ENCODE data around the gene PTPRN2. TPM values are rescaled to one million over a fixed set of nuclear protein-coding genes. Genes with fewer than 3 reads are reported as not detected.

PTPRN2 gene
- total RNA-seq, 1 experiment from 2014 or later = 2.1 TPM

DNA sequence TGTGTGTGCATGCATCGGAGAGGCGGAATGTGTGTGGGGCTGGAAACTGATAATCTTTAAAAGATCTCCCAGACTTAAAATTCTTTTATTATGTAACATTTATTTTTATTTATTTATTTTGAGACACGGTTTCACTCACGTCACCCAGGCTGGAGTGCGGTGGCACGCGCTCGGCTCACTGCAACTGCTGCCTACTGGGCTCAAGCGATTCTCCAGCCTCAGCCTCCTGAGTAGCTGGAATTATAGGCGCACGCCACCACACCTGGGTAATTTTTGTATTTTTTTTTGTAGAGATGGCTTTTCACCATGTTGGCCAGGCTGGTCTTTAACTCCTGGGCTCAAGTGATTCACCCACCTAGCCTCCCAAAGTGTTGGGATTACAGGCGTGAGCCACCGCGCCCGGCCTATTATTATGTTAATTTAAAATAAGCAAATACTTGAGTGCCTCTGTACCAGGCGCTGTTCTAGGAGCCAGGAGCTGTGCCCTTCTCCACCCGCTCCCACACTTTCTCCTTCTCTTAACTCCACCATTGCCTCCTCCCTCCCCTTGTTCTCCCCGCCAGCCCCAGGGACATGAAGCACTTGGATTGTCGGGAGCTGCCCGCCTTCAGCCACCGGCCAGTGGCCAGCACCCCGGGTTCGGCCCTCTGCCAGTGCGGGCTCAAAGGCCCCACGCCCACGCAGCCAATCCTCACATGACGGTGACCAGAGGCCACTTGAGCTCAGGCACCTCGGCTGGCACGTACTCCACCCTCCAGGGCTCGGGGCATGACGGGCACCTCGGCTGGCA is 1087.3 kb downstream of the PTPRN2 start:
- Histone ChIP-seq H3K9me3 (ENCODE audit: control insufficient read depth in 1 of 2, insufficient read depth in 1 of 2, low read depth in 1 of 2, low read length in 2 of 2) (no peaks in the 10 kb centered on the region), H4K20me1 (ENCODE audit: insufficient read depth) (no peaks in the 10 kb centered on the region), H3K27ac (ENCODE audit: low read depth, low read length) (no peak overlapping the region), H2AFZ (ENCODE audit: low read depth, low read length, poor library complexity, severe bottlenecking) (no peak overlapping the region), H3K36me3 (ENCODE audit: control insufficient read depth in 1 of 2, insufficient read depth in 2 of 2, low read length in 2 of 2) (no peaks in the 10 kb centered on the region), H3K4me1 (ENCODE audit: control insufficient read depth in 1 of 2, insufficient read depth in 2 of 2, low read length in 2 of 2) (no peaks in the 10 kb centered on the region), H3K4me2 (ENCODE audit: low read length) (no peak overlapping the region), H3K79me2 (ENCODE audit: insufficient read depth, low read length) (no peaks in the 10 kb centered on the region), H3K27me3 (ENCODE audit: insufficient read depth, low read length) (no peaks in the 10 kb centered on the region), H3K9ac (ENCODE audit: low read length) (no peak overlapping the region), H3K4me3 (replicated peaks in 1 of 2; ENCODE audit: low read depth in 1 of 2, low read length in 2 of 2) (no peak overlapping the region), H3K9me2 (ENCODE audit: insufficient read depth) (no peaks in the 10 kb centered on the region)
- RAD21 ChIA-PET (ENCODE audit: low non-redundant PET in 1 of 2, low total read pairs in 2 of 2, uncharacterized antibody in 2 of 2, unreplicated experiment in 2 of 2) = no interaction called here
- no TSS peak for BruUV-seq (replicated peaks)
- intact Hi-C loops (cut with micrococcal nuclease) = no loop called here
- DNase-seq (ENCODE audit: low read depth, low spot score) = no peak
- no peak for ATAC-seq
- TF ChIP-seq CTCF (IDR thresholded peaks at IDR 0.05 in 2 of 3, conservative IDR thresholded peaks at IDR 0.05 in 1 of 3; ENCODE audit: borderline replicate concordance in 1 of 3, insufficient read depth in 1 of 3, low read depth in 2 of 3, low read length in 2 of 3) (no peak), JUND (IDR thresholded peaks at IDR 0.05) (no peak), SP1 (IDR thresholded peaks at IDR 0.05; ENCODE audit: low read depth) (no peak), EZH2 (IDR thresholded peaks at IDR 0.05) (no peak), CEBPB (IDR thresholded peaks at IDR 0.05; ENCODE audit: low read depth) (no peak), EZH2phosphoT487 (IDR thresholded peaks at IDR 0.05; ENCODE audit: borderline replicate concordance) (no peak), POLR2A (IDR thresholded peaks at IDR 0.05; ENCODE audit: borderline replicate concordance, extremely low read depth, insufficient read depth, insufficient read length) (no peak), POLR2AphosphoS5 (IDR thresholded peaks at IDR 0.05; ENCODE audit: low read depth, low read length) (no peak), CBX3 (IDR thresholded peaks at IDR 0.05; ENCODE audit: low read depth) (no peak), YY1 (IDR thresholded peaks at IDR 0.05; ENCODE audit: extremely low read depth, insufficient replicate concordance, low read depth, low read length) (no peak), FOSL1 (IDR thresholded peaks at IDR 0.05; ENCODE audit: low read depth) (no peak), SIN3A (IDR thresholded peaks at IDR 0.05; ENCODE audit: low read depth) (no peak), EGR1 (IDR thresholded peaks at IDR 0.05; ENCODE audit: low read depth) (no peak), ELF1 (IDR thresholded peaks at IDR 0.05; ENCODE audit: borderline replicate concordance, low read depth) (no peak), ZFX (IDR thresholded peaks at IDR 0.05) (no peak)
- TF ChIP-seq, protein P1, sequence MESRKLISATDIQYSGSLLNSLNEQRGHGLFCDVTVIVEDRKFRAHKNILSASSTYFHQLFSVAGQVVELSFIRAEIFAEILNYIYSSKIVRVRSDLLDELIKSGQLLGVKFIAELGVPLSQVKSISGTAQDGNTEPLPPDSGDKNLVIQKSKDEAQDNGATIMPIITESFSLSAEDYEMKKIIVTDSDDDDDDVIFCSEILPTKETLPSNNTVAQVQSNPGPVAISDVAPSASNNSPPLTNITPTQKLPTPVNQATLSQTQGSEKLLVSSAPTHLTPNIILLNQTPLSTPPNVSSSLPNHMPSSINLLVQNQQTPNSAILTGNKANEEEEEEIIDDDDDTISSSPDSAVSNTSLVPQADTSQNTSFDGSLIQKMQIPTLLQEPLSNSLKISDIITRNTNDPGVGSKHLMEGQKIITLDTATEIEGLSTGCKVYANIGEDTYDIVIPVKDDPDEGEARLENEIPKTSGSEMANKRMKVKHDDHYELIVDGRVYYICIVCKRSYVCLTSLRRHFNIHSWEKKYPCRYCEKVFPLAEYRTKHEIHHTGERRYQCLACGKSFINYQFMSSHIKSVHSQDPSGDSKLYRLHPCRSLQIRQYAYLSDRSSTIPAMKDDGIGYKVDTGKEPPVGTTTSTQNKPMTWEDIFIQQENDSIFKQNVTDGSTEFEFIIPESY (IDR thresholded peaks at IDR 0.05; ENCODE audit: extremely low read depth, insufficient replicate concordance, low read length) = no peak
- TF ChIP-seq, protein P2, sequence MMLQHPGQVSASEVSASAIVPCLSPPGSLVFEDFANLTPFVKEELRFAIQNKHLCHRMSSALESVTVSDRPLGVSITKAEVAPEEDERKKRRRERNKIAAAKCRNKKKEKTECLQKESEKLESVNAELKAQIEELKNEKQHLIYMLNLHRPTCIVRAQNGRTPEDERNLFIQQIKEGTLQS (IDR thresholded peaks at IDR 0.05) = no peak
- TF ChIP-seq, protein P3, sequence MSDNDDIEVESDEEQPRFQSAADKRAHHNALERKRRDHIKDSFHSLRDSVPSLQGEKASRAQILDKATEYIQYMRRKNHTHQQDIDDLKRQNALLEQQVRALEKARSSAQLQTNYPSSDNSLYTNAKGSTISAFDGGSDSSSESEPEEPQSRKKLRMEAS (IDR thresholded peaks at IDR 0.05) = no peak
- TF ChIP-seq, protein P4, sequence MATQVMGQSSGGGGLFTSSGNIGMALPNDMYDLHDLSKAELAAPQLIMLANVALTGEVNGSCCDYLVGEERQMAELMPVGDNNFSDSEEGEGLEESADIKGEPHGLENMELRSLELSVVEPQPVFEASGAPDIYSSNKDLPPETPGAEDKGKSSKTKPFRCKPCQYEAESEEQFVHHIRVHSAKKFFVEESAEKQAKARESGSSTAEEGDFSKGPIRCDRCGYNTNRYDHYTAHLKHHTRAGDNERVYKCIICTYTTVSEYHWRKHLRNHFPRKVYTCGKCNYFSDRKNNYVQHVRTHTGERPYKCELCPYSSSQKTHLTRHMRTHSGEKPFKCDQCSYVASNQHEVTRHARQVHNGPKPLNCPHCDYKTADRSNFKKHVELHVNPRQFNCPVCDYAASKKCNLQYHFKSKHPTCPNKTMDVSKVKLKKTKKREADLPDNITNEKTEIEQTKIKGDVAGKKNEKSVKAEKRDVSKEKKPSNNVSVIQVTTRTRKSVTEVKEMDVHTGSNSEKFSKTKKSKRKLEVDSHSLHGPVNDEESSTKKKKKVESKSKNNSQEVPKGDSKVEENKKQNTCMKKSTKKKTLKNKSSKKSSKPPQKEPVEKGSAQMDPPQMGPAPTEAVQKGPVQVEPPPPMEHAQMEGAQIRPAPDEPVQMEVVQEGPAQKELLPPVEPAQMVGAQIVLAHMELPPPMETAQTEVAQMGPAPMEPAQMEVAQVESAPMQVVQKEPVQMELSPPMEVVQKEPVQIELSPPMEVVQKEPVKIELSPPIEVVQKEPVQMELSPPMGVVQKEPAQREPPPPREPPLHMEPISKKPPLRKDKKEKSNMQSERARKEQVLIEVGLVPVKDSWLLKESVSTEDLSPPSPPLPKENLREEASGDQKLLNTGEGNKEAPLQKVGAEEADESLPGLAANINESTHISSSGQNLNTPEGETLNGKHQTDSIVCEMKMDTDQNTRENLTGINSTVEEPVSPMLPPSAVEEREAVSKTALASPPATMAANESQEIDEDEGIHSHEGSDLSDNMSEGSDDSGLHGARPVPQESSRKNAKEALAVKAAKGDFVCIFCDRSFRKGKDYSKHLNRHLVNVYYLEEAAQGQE (IDR thresholded peaks at IDR 0.05; ENCODE audit: low read depth) = no peak
- POLR2A ChIA-PET = no interaction called here
- CTCF ChIA-PET = no interaction called here
